ENCODE data around the gene H19.

H19 gene

GRCh38 chr11:2027708-2028107 is 30.1 kb upstream of the H19 start:
- H3K4me3 ChIP-seq (ENCODE audit: low read depth, low read length): no peak overlapping the region
- DNase-seq (ENCODE audit: low read depth): no peak
- TF ChIP-seq, protein P1, sequence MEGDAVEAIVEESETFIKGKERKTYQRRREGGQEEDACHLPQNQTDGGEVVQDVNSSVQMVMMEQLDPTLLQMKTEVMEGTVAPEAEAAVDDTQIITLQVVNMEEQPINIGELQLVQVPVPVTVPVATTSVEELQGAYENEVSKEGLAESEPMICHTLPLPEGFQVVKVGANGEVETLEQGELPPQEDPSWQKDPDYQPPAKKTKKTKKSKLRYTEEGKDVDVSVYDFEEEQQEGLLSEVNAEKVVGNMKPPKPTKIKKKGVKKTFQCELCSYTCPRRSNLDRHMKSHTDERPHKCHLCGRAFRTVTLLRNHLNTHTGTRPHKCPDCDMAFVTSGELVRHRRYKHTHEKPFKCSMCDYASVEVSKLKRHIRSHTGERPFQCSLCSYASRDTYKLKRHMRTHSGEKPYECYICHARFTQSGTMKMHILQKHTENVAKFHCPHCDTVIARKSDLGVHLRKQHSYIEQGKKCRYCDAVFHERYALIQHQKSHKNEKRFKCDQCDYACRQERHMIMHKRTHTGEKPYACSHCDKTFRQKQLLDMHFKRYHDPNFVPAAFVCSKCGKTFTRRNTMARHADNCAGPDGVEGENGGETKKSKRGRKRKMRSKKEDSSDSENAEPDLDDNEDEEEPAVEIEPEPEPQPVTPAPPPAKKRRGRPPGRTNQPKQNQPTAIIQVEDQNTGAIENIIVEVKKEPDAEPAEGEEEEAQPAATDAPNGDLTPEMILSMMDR (conservative IDR thresholded peaks at IDR 0.05; ENCODE audit: low read depth, low read length): no peak

DNA sequence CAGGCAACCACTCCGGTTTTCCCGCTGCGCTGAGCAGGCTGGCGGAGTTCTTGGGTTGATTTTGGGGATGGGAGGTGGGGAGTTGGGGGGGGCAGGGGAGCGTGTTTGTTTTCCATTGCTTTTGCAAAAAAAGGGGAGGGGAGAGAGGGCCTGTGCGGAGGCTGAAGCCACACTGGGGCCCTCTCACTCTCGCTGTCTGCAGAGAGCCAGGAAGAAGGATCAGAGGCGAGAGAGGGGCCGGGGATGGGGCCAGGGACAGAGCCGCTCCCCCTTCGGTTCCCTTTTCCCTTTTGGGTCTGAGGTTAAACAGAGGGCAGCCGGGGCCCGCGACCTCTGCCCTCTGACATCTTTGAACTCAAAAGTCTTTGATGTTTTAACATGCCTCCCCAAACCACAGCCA is 17.4 kb upstream of the H19 start:
- DNase-seq (ENCODE audit: low read depth): no peak
- no peak overlapping the region for H3K4me3 ChIP-seq (ENCODE audit: low read depth, low read length)
- TF ChIP-seq, protein P1 (conservative IDR thresholded peaks at IDR 0.05; ENCODE audit: low read depth, low read length): no peak

- no peak overlapping the region for H3K4me3 ChIP-seq (ENCODE audit: low read depth, low read length)
- no peak for DNase-seq (ENCODE audit: low read depth)
- TF ChIP-seq, protein P1 (conservative IDR thresholded peaks at IDR 0.05; ENCODE audit: low read depth, low read length): no peak
Observed at GRCh38 chr11:2012440-2012839, 14.8 kb upstream of the H19 start.

DNA sequence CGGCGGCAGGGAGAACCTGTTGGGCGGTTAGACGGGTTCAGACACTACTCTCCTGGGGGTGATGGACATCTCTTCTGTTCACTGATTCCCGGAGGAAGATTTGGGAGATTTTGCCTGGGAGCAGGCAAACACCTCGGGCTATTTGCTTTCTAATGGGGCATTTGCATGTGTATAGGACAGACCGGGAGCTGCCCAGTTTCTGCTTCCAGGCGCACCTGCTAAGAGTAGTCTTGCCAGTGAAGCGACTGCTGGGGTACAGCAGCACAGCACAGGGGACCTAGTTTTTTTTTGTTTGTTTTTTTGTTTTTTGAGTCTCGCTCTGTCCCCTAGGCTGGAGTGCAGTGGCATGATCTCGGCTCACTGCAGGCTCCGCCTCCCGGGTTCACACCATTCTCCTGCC is 6.8 kb upstream of the H19 start:
- no peak overlapping the region for H3K4me3 ChIP-seq (ENCODE audit: low read depth, low read length)
- DNase-seq (ENCODE audit: low read depth): no peak
- TF ChIP-seq, protein P1 (conservative IDR thresholded peaks at IDR 0.05; ENCODE audit: low read depth, low read length): no peak

- no peak for DNase-seq (ENCODE audit: low read depth)
- TF ChIP-seq, protein P1 (conservative IDR thresholded peaks at IDR 0.05; ENCODE audit: low read depth, low read length): no peak
- H3K4me3 ChIP-seq (ENCODE audit: low read depth, low read length): no peak overlapping the region
Observed at GRCh38 chr11:2002807-2003206, 5.2 kb upstream of the H19 start.

DNA sequence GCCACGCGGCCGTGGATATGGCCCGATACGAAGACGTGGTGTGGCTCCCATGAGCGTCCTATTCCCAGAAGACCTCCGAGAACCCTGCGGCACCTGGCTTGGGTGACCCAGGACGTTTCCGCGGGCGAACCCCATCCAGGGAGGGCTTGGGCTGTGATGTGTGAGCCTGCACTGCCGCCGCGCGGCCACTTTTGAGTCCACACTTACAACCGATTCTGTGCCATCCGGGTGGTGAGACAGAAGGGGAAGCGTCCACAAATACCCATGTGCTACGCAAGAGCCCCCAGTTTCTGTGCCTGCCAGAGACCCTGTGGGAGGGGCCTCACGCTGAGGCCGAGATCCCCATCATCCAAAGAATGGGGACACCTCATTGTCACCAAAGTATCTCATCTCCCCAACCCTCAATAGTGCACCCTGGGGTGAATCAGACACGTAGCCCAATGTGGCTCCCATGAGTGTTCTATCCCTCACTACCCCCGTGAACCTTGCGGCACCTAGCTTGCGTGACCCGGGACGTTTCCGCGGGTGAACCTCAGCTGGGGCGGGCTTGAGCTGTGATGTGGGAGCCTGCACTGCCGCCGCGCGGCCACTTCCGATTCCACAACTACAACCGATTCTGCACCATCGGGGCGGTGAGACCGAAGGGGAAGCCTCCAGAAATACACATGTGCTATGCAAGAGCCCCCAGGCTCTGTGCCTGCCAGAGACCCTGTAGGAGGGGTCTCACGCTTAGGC is 4.6 kb upstream of the H19 start:
- no peak overlapping the region for H3K4me3 ChIP-seq (ENCODE audit: low read depth, low read length)
- TF ChIP-seq, protein P1 (conservative IDR thresholded peaks at IDR 0.05; ENCODE audit: low read depth, low read length): no peak
- DNase-seq (ENCODE audit: low read depth): no peak

DNA sequence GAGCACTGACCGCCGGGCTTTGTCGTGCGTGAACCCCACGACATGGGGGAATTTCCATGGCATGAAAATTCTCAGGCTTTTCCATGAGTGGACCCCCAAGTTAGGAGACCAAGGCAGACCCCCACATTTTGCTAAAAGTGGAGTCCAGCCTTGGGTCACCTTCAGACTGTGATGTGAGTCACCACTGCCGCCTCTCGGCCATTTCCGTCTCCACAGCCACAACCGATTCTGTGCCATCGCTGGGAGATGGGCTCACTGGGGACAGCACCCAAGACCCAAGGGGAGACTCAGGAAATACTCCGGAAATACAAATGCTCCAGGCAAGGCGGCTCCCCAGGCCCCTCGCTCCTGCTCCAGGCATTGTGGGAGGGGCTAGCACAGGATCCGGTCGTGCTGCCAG is 1.2 kb upstream of the H19 start:
- DNase-seq (ENCODE audit: low read depth): no peak
- no peak overlapping the region for H3K4me3 ChIP-seq (ENCODE audit: low read depth, low read length)
- TF ChIP-seq, protein P1 (conservative IDR thresholded peaks at IDR 0.05; ENCODE audit: low read depth, low read length): no peak
